Measurements from ENCODE around the gene STIL.

- TF ChIP-seq ATF3 (IDR thresholded peaks at IDR 0.05) (no peak), RAD21 (IDR thresholded peaks at IDR 0.05) (no peak), SP1 (IDR thresholded peaks at IDR 0.05) (no peak)
These were observed 78.7 kb downstream of the STIL start for GRCh38 chr1:47235241-47235681.

All from liver (tissue), 2 donors.